HG02938 (cell line): ENCODE results near the gene HMCN2.

ENCODE experiments used
- ATAC-seq: cut with Tn5 transposase; IDR thresholded peaks from one replicate; pipeline ENCODE4 v1.9.1; 2021; ENCODE audit warnings: mild to moderate bottlenecking, moderate library complexity; ENCODE audit not compliant: unreplicated experiment

Gene HMCN2

DNA sequence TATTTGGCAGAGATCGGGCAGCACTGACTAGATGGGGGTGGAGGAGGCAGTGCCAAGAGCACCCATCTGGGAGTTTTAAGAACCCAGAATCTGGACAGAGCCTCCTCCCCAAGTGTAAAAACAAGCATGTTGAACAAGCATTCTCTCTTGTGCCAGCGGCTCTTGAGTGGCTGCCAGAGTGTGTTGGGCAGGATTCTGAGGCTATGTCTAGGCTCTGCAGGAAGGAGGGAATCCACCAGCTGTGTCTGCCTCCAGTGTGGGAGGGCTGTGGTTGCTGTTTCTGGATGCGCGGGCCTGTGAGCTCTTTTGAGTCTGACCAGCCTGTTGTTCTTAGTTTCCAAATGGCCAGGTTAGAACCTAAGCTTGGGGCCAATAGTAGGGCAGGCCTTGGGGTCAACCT, 39.8 kb downstream of the HMCN2 start:
- no peak for ATAC-seq

DNA sequence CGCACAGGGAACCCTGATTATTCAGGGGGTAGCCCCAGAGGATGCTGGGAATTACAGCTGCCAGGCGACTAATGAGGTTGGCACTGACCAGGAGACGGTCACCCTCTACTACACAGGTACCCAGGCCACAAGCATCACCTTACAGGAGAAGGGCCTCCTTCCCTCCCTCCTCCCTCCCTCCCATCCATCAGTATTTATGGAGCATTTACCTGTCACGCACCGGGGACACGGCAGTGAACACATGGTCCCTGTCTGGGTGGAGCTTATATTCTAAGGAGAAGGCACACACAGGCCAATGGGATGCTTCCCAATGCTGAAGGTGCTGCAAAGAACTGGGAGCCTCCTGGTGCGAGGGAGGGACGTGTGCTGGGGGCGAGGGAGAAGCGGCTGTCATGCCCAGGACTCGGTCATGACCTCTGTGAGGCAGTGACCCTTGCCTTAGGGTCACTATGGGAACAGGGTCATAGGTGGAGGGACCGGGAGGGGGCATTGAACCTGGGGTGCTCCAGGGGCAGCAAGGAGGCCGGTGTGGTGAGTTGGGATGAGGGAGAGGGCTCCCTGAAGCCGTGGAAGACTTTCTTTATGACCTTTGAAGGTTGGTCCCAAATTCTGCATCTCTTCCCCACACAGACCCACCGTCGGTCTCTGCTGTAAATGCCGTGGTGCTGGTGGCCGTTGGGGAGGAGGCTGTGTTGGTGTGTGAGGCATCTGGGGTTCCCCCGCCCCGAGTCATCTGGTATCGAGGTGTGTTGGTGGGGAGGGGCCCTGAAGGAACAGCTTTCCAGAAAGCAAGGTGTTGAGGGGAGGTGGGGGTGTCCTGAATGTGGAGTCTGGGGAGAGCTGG, 41.5 kb downstream of the HMCN2 start:
- ATAC-seq = no peak

GRCh38 chr9:130307667-130307943, 42.0 kb downstream of the HMCN2 start:
- ATAC-seq = no peak

- no peak for ATAC-seq
These were observed 42.6 kb downstream of the HMCN2 start for GRCh38 chr9:130308081-130308571.

GRCh38 chr9:130309689-130310455, 44.3 kb downstream of the HMCN2 start:
- ATAC-seq = no peak

DNA sequence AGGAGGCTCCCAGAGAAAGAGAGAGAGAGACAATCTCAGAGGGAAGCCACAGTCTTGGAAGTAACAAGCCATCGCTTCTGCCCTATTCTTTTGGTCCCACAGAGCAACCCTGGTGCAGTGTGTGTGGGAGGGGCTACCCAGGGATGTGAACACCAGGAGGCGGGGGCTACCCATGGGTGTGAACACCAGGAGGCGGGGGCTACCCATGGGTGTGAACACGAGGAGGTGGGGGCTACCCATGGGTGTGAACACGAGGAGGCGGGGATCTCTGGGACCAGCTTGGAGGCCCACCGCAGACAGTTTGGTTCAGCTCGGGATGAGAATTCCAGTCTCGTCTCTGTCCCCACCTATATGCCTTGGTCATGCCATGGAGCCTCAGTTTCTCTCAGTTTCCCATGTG, 44.9 kb downstream of the HMCN2 start:
- no peak for ATAC-seq

- no peak for ATAC-seq
These were observed 45.4 kb downstream of the HMCN2 start for GRCh38 chr9:130311003-130311402.

DNA sequence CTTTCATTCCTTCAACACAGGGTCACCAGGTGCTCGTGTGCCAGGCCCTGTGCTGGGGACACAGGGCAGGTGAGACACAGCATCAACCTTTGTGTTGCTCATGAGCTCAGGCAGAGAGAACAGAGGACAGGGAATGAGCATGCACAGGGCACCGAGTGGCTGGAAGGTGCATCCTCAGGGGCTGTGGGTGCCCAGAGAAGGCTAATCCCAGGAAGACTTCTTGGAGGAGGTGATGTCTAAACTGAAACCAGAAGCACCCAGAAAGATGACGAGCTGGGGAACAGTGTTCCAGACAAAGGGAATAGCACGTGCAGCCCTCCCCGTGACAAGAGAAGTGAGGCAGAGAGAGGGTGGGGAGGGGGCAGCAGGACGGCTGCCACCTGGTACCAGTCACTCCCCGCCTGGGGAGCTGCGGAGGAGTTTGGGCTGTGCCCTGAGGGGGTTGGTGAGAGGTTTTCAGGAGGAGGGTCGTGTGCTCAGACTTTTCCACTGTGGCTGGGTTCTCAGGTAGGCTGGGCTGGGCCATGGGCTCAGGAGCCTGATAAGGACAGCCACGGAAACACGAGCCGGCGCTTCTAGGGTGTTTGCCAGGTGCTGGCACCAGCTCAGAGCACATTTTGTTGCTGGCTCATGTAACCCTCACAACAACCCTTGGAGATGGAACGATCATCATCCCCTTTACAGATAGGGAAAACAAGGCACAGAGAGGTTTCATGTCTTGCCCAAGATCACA, 46.0 kb downstream of the HMCN2 start:
- no peak for ATAC-seq

GRCh38 chr9:130313103-130313858, 47.7 kb downstream of the HMCN2 start:
- no peak for ATAC-seq

DNA sequence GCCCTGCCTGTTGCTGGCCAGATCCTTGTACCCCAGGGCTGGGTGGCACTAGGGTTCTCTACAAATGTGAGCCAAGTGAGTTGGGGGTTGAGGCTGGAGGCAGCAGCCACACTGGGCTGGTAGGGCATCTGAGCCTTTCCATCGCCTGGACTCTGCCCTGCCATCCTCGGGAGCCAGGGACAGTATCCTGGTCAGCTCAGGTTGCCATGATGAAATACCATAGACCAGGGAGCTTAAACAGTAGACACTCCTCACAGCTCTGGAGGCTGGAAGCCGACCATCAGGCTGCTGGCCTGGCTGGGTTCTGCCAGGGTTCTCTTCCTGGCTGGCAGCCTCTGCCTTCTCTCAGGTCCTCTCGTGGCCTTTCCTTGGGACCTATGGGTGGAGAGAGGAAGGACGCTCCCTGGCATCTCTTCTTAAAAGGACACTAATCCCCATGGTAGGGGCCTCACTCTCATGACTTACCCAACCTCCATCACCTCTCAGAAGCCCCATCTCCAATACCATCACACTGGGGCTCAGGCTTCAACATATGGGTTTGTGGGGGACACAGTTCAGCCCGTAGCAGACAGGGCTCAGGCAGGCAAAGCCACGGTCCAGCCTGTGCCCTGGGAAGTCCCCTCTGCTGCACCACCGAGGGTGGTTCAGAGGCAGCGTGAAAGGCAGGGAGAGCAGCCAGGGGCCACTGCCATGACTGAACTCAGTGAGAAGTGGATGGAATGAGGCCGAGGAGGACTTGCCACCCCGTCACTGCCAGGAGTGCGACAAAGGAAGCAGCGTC, 50.1 kb downstream of the HMCN2 start:
- ATAC-seq = no peak

- ATAC-seq = no peak
These were observed 50.9 kb downstream of the HMCN2 start for GRCh38 chr9:130316430-130316829.

- no peak for ATAC-seq
These were observed 53.7 kb downstream of the HMCN2 start for GRCh38 chr9:130319300-130319699.

GRCh38 chr9:130319944-130320712, 54.6 kb downstream of the HMCN2 start:
- ATAC-seq = no peak

DNA sequence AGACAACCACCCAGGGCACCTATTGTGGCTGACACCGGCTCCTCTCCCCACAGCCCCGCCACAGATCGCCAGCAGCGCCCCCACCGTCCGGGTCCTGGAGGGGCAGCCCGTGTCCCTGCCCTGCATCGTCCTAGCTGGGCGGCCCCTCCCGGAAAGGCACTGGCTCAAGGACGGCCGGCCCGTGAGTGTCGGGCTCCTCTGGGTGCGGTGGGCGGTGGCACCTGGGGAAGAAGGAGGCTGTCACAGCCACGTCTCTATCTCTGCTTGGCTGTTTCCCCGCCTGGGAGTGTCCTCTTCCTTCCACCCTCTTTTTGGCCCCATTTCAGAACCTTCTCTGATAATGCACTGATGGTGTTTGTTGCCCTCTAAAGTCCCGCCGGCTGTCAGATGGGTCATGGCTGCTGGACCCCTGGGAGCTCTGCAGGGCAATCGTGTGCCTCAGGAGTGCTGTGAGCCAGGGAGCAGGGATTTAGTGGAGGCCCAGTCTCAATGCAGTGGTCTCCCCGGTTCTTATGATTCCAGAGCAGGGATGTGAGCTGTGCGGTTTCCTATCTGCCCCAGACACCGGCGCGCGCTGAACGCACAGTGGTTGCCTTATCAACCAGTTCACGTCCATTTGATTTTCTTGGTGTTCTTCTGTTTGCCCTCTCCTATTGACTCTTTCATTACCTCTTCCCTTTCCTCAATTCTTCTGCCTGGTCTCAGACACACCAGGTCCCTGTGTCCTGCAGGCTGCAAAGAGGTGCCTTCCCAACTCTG, 55.3 kb downstream of the HMCN2 start:
- ATAC-seq = no peak

DNA sequence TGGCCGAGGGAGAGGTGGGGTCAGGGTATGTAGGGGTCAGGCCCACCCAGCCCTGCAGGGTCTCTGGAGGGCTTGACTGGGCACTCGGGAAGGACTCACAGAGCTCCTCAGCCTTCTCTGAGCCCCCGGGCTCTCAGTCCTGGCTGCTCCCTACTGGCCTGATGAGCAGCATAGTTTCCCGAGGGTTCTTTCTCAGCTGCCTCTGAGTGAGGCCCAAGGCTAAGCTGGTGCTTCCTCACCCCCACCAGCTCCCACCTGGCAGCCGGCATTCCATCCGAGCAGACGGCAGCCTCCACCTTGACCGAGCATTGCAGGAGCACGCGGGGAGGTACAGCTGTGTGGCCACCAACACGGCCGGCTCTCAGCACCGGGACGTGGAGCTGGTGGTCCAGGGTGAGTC, 56.0 kb downstream of the HMCN2 start:
- no peak for ATAC-seq

- ATAC-seq = no peak
These were observed 57.6 kb downstream of the HMCN2 start for GRCh38 chr9:130323051-130323745.

DNA sequence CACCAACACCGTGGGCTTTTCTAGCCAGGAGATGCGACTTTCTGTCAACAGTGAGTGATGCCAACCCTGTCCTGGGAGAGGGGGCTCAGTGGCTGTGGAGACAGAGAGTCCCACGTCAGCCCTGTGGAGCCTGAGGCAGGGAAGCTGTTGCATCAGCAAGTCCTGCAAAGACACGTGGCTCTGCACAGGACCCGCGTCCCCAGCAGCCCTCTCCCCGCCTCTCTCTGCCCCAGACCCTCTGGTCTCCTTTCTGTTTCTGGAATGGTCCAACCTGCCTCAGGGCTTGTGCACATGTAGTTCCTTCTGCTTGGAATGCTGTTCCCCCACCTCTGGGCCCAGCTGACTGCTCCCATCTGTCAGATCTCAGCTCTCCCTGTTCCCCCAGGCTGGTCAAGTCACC, 60.4 kb downstream of the HMCN2 start:
- no peak for ATAC-seq
